Smooth muscle cell (in vitro differentiated cells): ENCODE measurements around the gene MLX. TPM values are rescaled to one million over a fixed set of nuclear protein-coding genes. Genes with fewer than 3 reads are reported as not detected.
A peak's percentile ranks its signal among the peaks of the same experiment; 100 is the strongest.

Experiments
- DNase-seq: peaks from one replicate; lab custom pipeline; 2025; ENCODE audit not compliant: unreplicated experiment; lab: John Stamatoyannopoulos, UW
- H2AFZ ChIP-seq: fragments of 200-600 bp; sonication (generic); 2 replicates; pipeline ENCODE4 v1.6.0; 2016; ENCODE audit warnings: antibody characterized with exemption, low read depth, mild to moderate bottlenecking
- H3F3A ChIP-seq: fragments of 200-600 bp; sonication (generic); 2 replicates; pipeline ENCODE4 v1.6.0; 2017; ENCODE audit warnings: antibody characterized with exemption, low read depth
- H3K27ac ChIP-seq: fragments of 200-600 bp; sonication (generic); 2 replicates; pipeline ENCODE4 v1.5.1; 2016; ENCODE audit warnings: low read depth, mild to moderate bottlenecking
- H3K27me3 ChIP-seq: fragments of 200-600 bp; sonication (generic); 2 replicates; pipeline ENCODE4 v1.6.1; 2016; ENCODE audit warnings: low read depth, mild to moderate bottlenecking
- H3K36me3 ChIP-seq: fragments of 200-600 bp; sonication (generic); 2 replicates; pipeline ENCODE4 v1.5.1; 2016; ENCODE audit warnings: low read depth
- H3K4me1 ChIP-seq: fragments of 200-600 bp; sonication (generic); 2 replicates; pipeline ENCODE4 v1.5.1; 2016; ENCODE audit warnings: low read depth
- H3K4me2 ChIP-seq: fragments of 200-600 bp; sonication (generic); 2 replicates; pipeline ENCODE4 v1.6.0; 2016; ENCODE audit warnings: mild to moderate bottlenecking
- H3K4me3 ChIP-seq: fragments of 200-600 bp; sonication (generic); 2 replicates; pipeline ENCODE4 v1.5.1; 2016; ENCODE audit warnings: mild to moderate bottlenecking
- H3K79me2 ChIP-seq: fragments of 200-600 bp; sonication (generic); 2 replicates; pipeline ENCODE4 v1.6.0; 2016; ENCODE audit warnings: low read depth, mild to moderate bottlenecking
- H3K9ac ChIP-seq: fragments of 200-600 bp; sonication (generic); 2 replicates; pipeline ENCODE4 v1.6.0; 2016; ENCODE audit warnings: low read depth
- H3K9me3 ChIP-seq: fragments of 200-600 bp; sonication (generic); replicated peaks from 2 replicates; pipeline ENCODE4 v1.5.1; 2016; ENCODE audit warnings: low read depth
- H4K20me1 ChIP-seq: fragments of 200-600 bp; sonication (generic); 2 replicates; pipeline ENCODE4 v1.6.0; 2016; ENCODE audit warnings: low read depth
- WGBS: methylation state at CpG from one replicate; pipeline ENCODE4 v1.1.7; 2016; ENCODE audit warnings: low lambda C conversion rate; 5-methylcytosine and 5-hydroxymethylcytosine counted together
- polyA plus RNA-seq: library from polyadenylated mRNA; unstranded; fragments of >200 nt; fragmentation: Nextera tagmentation; extraction: Ambion mirVana; gene quantifications from 2 replicates; pipeline ENCODE4 v1.2.1, GENCODE V29; 2016
- total RNA-seq: library from RNA; depleted of rRNA; stranded (reverse); fragments of >200 nt; gene quantifications from 2 replicates; pipeline ENCODE4 v1.2.3, GENCODE V29; 2014
- TF ChIP-seq, protein P1 (sequence below): fragments of 200-600 bp; sonication (generic); IDR thresholded peaks from 2 replicates; pipeline ENCODE4 v1.5.1; 2017; ENCODE audit warnings: borderline replicate concordance, mild to moderate bottlenecking, antibody characterized with exemption; ENCODE audit not compliant: insufficient read depth, poor library complexity, severe bottlenecking

MLX gene
- total and polyA plus RNA-seq, 2 experiments from 2014 or later, result 21.1 to 21.6 TPM

DNA sequence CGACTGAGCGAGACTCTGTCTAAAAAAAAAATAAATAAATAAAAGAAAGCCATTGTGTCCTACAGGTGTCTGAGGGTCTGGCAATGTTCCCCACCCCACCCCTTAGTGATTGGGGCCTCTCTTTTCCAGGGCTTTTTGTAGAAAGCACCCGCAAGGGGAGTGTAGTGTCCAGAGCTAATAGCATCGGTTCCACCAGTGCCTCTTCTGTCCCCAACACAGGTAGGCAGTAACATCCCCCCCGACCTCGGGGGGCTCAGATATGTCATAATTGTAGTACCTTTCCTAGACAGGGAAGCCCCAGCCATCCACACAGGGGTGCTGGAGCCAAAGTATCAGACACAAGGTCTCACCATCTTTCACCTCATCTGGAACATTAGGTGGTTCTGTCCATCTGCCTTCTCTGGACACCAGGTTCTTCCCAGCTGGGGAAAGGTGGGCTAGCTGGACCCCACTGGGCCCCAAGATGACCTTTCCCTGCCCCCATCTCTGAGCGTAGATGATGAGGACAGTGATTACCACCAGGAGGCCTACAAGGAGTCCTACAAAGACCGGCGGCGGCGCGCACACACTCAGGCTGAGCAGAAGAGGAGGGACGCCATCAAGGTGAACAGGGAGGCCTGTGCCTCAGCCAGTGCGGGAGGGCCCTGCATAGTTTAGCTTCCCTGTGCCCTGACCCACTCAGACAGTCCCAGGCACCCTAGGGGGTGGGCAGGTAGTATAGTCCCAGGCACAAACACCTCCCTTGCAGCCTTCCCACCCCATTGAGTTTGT, 1.6 kb downstream of the MLX start:
- no peaks in the 10 kb centered on the region for H3K9me3 ChIP-seq
- H3K36me3 ChIP-seq, result peaks cover 3% of the 10 kb centered on the region
- H3K79me2 ChIP-seq, result peaks cover 16% of the 10 kb centered on the region
- H3K27ac ChIP-seq, result no peak overlapping the region
- H3K9ac ChIP-seq, result no peak overlapping the region
- H2AFZ ChIP-seq, result no peak overlapping the region
- DNase-seq, result no peak
- no peaks in the 10 kb centered on the region for H3K27me3 ChIP-seq
- no peaks in the 10 kb centered on the region for H4K20me1 ChIP-seq
- peak overlapping the region; percentile 87 for H3K4me3 ChIP-seq
- TF ChIP-seq, protein P1, sequence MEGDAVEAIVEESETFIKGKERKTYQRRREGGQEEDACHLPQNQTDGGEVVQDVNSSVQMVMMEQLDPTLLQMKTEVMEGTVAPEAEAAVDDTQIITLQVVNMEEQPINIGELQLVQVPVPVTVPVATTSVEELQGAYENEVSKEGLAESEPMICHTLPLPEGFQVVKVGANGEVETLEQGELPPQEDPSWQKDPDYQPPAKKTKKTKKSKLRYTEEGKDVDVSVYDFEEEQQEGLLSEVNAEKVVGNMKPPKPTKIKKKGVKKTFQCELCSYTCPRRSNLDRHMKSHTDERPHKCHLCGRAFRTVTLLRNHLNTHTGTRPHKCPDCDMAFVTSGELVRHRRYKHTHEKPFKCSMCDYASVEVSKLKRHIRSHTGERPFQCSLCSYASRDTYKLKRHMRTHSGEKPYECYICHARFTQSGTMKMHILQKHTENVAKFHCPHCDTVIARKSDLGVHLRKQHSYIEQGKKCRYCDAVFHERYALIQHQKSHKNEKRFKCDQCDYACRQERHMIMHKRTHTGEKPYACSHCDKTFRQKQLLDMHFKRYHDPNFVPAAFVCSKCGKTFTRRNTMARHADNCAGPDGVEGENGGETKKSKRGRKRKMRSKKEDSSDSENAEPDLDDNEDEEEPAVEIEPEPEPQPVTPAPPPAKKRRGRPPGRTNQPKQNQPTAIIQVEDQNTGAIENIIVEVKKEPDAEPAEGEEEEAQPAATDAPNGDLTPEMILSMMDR, result no peak
- H3K4me2 ChIP-seq, result peak overlapping the region; percentile 94
- H3K4me1 ChIP-seq, result peaks cover 5% of the 10 kb centered on the region
- 96% methylated on average over 14 of the region's 14 CpGs for WGBS
- peaks cover 12% of the 10 kb centered on the region for H3F3A ChIP-seq

DNA sequence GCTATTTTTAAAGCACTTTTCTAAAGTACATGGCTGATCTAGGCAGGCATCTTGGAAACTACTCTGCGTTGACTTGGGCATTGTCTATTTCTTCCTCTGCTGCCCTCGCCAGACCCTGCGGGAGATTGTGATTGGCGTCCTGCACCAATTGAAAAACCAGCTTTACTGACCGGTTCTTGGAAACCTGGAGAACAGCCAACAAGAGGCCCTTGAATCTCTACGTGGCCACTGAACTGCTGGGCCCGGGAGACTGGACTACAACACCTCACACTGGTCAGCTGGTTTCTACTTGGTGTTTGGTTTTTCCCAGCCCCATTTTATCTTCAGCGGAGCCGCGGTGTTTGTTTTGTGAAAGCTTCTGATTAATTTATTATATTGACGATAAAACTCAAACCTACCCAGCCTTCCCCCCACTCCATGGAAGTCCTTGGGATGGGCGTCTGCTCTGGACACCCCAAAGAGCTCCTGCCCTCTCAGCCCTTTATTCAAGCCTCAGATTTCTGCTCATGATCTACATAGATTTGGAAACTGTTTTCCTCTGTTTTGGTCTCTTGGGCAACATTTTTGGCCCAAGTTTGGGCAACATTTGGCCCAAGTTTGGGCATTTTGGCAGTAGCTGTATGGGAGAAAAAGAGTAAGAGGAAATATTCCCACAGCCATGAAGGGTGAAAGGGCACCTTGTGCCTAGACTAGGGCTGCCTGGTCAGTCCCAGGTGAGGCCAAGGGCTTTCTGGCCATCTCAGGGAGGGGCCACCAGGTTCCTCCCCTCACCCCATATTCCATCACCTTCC, 4.7 kb downstream of the MLX start:
- Histone ChIP-seq H3K4me2 (no peak overlapping the region), H2AFZ (no peak overlapping the region), H3K27me3 (no peaks in the 10 kb centered on the region), H3F3A (peaks cover 11% of the 10 kb centered on the region), H4K20me1 (no peaks in the 10 kb centered on the region), H3K79me2 (peaks cover 13% of the 10 kb centered on the region), H3K9ac (no peak overlapping the region), H3K9me3 (no peaks in the 10 kb centered on the region), H3K4me1 (peaks cover 4% of the 10 kb centered on the region), H3K36me3 (peaks cover 3% of the 10 kb centered on the region), H3K27ac (no peak overlapping the region), H3K4me3 (no peak overlapping the region)
- TF ChIP-seq, protein P1, result no peak
- 98% methylated on average over 12 of the region's 12 CpGs for WGBS
- no peak for DNase-seq

DNA sequence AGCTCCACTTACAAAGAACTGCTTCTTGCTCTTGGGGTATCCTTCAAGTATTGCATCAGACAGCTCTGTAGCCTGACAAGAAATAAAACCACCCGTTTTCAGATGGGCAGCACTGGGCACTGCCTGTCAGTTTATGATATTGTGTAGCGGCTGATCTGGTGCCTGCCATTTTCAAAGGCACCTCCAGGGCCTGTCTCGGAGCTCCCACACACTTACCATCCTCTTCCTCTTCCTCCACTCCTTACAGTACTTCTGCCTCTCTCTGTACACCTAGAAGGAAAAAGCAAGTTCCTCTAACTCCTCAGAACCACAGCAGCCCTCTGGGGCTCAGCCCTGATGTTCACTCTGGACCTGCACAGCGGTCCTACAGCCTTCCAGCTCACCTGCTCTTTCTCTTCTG, 6.2 kb downstream of the MLX start:
- Histone ChIP-seq H3K79me2 (peaks cover 9% of the 10 kb centered on the region), H3K4me2 (no peak overlapping the region)
- TF ChIP-seq, protein P1, result no peak

More for the DNA sequence above, 6.2 kb downstream of the MLX start:
- H3F3A ChIP-seq, result peaks cover 14% of the 10 kb centered on the region
- H2AFZ ChIP-seq, result no peak overlapping the region
- DNase-seq, result no peak
- H3K27ac ChIP-seq, result no peak overlapping the region
- no peaks in the 10 kb centered on the region for H3K27me3 ChIP-seq
- H3K36me3 ChIP-seq, result peaks cover 3% of the 10 kb centered on the region
- 98% methylated on average over 4 of the region's 4 CpGs for WGBS
- no peak overlapping the region for H3K4me3 ChIP-seq
- no peaks in the 10 kb centered on the region for H4K20me1 ChIP-seq
- no peaks in the 10 kb centered on the region for H3K9me3 ChIP-seq
- peaks cover 8% of the 10 kb centered on the region for H3K4me1 ChIP-seq
- no peak overlapping the region for H3K9ac ChIP-seq
